AG20443 (cell line): ENCODE measurements around the gene PCDHGA9.
"Not testable (repeated sequence)": the region's sequence is repeated elsewhere in the genome, so short reads cannot be mapped to it uniquely, and the experiment has no call there.

Source experiments
- DNase-seq: peaks from one replicate; pipeline ENCODE4 v3.0.0; 2012; ENCODE audit warnings: low spot score, mixed read lengths

The PCDHGA9 gene

DNA sequence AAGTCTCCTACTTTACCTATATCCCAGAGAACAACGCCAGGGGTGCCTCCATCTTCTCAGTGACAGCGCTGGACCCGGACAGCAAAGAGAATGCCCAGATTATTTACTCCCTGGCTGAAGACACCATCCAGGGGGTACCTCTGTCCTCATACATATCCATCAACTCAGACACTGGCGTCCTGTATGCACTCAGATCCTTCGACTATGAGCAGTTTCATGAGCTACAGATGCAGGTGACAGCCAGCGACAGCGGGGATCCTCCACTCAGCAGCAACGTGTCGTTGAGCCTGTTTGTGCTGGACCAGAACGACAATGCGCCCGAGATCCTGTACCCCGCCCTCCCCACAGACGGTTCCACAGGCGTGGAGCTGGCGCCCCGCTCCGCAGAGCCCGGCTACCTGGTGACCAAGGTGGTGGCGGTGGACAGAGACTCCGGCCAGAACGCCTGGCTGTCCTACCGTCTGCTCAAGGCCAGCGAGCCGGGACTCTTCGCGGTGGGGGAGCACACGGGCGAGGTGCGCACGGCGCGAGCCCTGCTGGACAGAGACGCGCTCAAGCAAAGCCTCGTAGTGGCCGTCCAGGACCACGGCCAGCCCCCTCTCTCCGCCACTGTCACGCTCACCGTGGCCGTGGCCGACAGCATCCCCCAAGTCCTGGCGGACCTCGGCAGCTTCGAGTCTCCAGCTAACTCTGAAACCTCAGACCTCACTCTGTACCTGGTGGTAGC is 12.1 kb downstream of the PCDHGA9 start:
- not testable (repeated sequence) for DNase-seq

DNA sequence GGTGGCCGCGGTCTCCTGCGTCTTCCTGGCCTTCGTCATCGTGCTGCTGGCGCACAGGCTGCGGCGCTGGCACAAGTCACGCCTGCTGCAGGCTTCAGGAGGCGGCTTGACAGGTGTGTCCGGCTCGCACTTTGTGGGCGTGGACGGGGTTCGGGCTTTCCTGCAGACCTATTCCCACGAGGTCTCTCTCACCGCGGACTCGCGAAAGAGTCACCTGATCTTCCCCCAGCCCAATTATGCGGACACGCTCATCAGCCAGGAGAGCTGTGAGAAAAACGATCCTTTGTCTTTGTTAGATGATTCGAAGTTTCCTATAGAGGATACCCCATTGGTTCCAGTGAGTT is 12.7 kb downstream of the PCDHGA9 start:
- not testable (repeated sequence) for DNase-seq

DNA sequence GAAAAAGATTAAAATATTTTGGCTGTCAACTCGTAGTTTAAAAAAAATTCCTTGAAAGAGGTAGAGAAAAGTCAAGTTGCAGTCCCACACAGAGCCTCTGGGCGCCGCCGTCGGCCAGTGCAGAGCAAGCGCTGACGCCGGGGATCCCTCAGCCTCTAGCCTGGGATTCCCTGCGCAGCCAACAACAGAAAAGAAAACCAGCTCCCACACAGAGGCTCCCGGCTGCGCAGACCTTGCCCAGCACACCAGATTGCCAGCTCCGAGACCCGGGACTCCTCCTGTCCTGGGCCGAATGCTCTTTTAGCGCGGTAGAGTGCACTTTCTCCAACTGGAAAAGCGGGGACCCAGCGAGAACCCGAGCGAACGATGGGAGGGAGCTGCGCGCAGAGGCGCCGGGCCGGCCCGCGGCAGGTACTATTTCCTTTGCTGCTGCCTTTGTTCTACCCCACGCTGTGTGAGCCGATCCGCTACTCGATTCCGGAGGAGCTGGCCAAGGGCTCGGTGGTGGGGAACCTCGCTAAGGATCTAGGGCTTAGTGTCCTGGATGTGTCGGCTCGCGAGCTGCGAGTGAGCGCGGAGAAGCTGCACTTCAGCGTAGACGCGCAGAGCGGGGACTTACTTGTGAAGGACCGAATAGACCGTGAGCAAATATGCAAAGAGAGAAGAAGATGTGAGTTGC is 15.1 kb downstream of the PCDHGA9 start, which contains the start of gene PCDHGB7:
PCDHGB7 (plus strand) TSS at position 184 of the 679 bp plus-strand sequence; CDS start at position 367, 183 bp downstream.
- peak; percentile 74 for DNase-seq

DNA sequence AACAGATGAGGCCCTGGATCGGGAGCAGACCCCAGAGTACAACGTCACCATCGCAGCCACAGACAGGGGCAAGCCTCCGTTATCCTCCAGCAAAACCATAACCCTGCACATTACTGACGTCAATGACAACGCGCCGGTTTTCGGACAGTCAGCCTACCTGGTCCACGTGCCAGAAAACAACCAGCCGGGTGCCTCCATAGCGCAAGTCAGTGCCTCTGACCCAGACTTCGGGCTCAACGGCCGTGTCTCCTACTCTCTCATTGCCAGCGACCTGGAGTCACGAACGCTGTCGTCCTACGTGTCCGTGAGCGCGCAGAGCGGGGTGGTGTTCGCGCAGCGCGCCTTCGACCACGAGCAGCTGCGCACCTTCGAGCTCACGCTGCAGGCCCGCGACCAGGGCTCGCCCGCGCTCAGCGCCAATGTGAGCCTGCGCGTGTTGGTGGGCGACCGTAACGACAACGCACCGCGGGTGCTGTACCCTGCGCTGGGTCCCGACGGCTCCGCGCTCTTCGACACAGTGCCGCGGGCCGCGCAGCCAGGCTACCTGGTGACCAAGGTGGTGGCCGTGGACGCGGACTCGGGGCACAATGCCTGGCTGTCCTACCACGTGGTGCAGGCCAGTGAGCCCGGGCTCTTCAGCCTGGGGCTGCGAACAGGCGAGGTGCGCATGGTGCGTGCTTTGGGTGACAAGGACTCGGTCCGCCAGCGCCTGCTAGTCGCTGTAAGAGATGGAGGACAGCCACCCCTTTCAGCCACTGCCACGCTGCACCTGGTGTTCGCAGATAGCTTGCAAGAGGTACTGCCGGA is 16.7 kb downstream of the PCDHGA9 start:
- DNase-seq = no peak

DNA sequence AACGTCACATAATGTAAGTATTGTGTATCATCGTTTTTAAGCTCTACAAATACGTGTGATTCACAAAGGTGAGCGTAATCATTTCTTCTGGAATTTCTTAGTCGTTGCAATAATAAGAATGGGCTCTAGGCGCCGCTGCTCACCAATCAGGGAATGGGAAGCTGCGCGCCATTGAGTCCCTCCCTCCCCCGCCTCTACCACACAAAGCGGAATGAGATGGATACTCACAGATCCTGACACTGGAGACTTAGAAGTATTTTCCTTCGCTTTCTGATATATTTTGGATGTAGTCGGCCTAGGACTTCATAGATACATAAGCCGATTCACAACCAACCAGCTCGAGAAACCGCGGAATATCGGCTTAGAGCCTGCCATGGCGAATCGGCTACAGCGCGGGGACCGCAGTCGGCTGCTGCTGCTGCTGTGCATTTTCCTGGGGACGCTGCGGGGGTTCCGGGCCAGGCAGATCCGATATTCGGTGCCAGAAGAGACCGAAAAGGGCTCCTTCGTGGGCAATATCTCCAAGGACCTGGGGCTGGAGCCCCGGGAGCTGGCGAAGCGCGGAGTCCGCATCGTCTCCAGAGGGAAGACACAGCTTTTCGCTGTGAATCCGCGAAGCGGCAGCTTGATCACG is 18.4 kb downstream of the PCDHGA9 start, which contains the start of gene PCDHGA11:
PCDHGA11 (plus strand) TSS at position 197 of the 634 bp plus-strand sequence; CDS start at position 374, 177 bp downstream.
- DNase-seq = peak; percentile 57

DNA sequence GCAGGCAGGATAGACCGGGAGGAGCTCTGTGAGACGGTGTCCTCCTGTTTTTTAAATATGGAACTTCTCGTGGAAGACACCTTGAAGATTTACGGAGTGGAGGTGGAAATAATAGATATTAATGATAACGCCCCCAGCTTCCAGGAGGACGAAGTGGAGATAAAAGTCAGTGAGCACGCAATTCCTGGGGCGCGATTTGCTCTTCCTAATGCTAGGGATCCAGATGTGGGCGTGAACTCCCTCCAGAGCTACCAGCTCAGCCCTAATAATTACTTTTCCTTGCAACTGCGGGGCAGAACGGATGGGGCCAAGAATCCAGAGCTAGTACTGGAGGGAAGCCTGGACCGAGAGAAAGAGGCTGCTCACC is 18.9 kb downstream of the PCDHGA9 start:
- DNase-seq = no peak

DNA sequence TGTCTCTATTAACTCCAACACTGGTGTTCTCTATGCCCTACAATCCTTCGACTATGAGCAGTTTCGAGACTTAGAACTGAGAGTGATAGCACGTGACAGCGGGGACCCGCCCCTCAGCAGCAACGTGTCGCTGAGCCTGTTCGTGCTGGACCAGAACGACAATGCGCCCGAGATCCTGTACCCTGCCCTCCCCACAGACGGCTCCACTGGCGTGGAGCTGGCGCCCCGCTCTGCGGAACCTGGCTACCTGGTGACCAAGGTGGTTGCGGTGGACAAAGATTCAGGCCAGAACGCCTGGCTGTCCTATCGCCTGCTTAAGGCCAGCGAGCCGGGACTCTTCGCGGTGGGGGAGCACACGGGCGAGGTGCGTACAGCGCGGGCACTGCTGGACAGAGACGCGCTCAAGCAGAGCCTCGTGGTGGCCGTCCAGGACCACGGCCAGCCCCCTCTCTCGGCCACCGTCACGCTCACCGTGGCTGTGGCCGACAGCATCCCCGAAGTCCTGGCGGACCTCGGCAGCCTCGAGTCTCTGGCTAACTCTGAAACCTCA is 20.2 kb downstream of the PCDHGA9 start:
- DNase-seq = no peak

DNA sequence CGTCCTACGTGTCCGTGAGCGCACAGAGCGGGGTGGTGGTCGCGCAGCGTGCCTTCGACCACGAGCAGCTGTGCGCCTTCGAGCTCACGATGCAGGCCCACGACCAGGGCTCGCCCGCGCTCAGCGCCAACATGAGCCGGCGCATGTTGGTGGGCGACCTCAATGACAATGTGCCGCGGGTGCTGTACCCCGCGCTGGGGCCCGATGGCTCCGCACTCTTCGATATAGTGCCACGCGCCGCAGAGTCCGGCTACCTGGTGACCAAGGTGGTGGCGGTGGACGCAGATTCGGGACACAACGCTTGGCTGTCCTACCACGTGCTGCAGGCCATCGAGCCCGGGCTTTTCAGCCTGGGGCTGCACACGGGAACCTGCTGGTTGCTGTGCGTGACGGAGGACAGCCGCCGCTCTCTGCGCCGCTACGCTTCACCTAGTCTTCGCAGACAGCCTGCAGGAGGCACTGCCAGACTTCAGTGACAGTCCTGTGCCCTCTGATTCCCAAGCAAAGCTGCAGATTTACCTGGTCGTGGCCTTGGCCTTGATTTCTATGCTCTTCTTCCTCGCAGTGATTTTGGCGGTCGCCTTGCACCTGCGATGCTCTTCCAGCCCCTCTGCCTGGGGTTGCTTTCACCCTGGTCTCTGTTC is 25.3 kb downstream of the PCDHGA9 start:
- DNase-seq = no peak

DNA sequence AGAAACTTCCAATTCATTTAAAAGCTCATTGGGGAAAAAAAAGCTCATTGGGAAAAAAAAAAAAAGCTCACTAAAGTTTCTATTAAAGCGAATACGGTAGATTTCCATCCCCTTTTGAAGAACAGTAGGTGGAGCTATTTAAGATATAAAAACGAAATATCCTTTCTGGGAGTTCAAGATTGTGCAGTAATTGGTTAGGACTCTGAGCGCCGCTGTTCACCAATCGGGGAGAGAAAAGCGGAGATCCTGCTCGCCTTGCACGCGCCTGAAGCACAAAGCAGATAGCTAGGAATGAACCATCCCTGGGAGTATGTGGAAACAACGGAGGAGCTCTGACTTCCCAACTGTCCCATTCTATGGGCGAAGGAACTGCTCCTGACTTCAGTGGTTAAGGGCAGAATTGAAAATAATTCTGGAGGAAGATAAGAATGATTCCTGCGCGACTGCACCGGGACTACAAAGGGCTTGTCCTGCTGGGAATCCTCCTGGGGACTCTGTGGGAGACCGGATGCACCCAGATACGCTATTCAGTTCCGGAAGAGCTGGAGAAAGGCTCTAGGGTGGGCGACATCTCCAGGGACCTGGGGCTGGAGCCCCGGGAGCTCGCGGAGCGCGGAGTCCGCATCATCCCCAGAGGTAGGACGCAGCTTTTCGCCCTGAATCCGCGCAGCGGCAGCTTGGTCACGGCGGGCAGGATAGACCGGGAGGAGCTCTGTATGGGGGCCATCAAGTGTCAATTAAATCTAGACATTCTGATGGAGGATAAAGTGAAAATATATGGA is 27.9 kb downstream of the PCDHGA9 start, which contains the start of gene PCDHGA12:
PCDHGA12 (plus strand) TSS at position 176 of the 782 bp plus-strand sequence; CDS start at position 429, 253 bp downstream.
- peak; percentile 77 for DNase-seq

DNA sequence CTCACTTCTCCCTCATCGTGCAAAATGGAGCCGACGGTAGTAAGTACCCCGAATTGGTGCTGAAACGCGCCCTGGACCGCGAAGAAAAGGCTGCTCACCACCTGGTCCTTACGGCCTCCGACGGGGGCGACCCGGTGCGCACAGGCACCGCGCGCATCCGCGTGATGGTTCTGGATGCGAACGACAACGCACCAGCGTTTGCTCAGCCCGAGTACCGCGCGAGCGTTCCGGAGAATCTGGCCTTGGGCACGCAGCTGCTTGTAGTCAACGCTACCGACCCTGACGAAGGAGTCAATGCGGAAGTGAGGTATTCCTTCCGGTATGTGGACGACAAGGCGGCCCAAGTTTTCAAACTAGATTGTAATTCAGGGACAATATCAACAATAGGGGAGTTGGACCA is 28.7 kb downstream of the PCDHGA9 start:
- no peak for DNase-seq

DNA sequence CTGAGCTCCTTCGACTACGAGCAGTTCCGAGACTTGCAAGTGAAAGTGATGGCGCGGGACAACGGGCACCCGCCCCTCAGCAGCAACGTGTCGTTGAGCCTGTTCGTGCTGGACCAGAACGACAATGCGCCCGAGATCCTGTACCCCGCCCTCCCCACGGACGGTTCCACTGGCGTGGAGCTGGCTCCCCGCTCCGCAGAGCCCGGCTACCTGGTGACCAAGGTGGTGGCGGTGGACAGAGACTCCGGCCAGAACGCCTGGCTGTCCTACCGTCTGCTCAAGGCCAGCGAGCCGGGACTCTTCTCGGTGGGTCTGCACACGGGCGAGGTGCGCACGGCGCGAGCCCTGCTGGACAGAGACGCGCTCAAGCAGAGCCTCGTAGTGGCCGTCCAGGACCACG is 29.7 kb downstream of the PCDHGA9 start:
- DNase-seq = not testable (repeated sequence)

DNA sequence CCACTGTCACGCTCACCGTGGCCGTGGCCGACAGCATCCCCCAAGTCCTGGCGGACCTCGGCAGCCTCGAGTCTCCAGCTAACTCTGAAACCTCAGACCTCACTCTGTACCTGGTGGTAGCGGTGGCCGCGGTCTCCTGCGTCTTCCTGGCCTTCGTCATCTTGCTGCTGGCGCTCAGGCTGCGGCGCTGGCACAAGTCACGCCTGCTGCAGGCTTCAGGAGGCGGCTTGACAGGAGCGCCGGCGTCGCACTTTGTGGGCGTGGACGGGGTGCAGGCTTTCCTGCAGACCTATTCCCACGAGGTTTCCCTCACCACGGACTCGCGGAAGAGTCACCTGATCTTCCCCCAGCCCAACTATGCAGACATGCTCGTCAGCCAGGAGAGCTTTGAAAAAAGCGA is 30.1 kb downstream of the PCDHGA9 start:
- DNase-seq = not testable (repeated sequence)

DNA sequence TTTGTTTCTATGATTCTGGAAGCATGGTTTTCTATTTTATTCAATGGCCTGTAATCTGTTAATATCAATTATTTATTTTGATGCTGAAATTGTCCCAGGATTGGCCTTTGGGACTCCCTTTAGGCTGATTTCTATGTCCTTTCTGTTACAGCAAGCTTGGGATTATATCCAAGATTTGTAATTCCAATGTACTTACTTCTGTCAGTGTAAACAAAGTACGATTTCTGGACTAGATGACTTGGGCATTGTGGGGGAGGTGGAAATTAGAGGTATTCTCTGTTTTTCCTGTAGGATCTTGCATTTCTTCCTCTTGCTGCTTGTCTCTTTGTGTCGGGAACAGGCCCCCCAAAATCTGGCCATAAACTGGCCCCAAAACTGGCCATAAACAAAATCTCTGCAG is 31.4 kb downstream of the PCDHGA9 start:
- no peak for DNase-seq

DNA sequence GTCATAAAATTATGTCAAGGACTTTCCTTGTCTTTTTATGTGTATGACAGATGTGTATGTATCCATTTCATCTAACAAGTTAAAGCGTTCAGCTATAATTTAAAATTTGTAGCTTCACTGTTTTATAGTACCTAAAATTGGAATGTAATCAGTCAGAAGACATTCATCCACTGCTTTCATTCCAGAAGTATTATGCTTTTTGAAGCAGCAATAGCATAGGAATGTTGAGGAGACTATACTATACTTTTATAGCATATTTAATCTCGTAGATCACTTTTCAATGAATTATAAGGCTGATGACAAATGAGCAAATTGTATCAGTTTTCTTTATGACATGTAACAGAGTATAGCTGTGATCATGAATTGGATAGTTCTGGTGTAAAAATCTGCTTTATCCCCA is 34.6 kb downstream of the PCDHGA9 start:
- DNase-seq = no peak

DNA sequence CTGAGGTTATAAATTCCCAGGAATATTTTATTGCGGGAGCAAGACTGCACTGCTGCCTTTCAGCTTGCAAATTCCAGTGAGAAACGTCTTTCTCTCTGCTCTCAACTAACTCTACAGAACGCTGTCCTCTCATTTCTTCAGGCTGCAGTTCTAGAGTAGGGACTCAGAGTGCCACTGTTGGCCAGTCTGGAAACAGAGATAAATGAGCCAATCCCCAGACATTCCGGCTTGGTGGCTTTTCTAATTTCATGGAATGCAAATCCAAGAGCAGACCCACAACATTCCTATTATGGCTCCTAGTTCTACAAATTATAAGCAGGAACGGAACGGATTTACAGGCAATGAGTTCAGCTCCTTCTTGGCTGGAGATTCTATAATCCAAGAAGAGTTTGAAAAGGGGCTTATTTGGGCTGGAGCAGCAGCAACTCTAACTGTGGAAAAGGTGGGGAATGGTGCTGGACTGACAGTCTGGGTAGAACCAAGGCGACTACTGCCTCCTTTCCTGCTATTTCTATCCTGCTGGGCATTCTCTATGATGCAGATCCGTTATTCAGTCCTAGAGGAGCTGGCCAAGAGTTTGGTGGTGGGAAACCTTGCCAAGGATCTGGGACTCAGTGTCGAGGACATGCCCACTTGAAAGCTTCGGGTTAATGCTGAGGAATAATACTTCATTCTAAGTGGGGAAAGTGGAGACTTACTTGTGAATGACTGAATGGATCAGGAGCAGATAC is 37.0 kb downstream of the PCDHGA9 start:
- DNase-seq = no peak

DNA sequence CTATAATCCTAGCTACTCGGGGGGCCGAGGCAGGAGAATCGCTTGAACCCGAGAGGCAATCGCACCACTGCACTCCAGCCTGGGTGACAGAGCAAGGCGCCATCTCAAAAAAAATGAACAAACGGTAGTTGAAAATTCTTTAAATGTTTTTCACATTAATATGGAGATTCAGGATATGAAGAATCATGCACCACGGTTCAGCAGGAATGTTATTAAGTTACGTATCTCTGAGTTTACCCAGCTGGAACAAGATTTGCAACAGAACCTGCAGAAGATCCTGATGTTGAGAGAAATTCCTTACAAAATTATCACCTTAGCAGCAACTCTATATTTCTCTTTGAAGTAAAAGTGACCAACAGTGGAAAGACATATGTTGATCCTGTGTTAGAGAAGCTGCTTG is 37.8 kb downstream of the PCDHGA9 start:
- DNase-seq = no peak

DNA sequence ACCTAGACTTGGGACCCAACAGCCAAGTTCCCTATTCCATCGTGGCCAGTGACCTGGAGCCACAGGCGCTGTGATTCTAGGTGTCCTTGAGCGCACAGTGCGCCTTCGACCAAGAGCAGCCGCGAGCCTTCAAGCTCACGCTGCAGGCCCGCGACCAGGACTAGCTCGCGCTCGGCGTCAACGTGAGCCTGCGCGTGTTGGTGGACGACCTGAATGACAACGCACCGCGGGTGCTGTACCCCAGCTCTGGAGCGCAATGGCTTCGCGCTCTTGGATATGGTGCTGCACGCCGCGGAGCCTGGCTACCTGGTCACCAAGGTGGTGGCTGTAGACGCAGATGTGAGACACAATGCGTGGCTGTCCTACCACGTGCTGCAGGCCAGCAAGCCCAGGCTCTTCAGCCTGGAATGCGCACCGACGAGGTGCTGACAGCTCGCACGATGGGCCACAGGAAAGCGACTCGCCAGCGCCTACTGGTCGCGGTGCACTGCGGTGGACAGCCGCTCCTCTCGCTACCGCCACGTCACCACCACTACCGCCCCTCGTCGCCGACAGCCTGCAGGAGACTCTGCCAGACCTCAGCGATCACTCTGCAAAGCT is 39.1 kb downstream of the PCDHGA9 start:
- DNase-seq = no peak
